ENCODE results near the gene MAD1L1.
"Not testable (repeated sequence)": the region's sequence is repeated elsewhere in the genome, so short reads cannot be mapped to it uniquely, and the experiment has no call there.

The MAD1L1 gene

DNA sequence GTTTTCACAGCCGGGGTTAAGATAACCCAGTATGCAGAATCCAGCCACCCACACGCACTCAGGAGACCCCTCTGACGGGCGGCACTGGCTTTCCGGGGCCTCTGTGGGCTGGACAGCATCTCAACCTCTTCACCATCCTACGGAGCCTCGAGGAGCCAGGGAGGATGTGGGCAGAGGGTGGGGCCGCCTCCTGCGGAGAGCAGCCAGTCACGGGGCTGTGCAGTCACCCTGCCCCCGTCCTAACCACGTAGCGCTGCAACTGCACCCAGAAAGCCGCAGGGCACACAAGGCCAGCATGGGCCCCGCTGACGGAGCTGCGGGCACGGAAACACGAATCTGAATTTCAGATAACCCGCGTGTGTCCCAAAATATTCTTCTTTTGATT is 292.4 kb downstream of the MAD1L1 start:
- DNase-seq (ENCODE audit: low spot score): no peak

GRCh38 chr7:1939434-1940401 is 293.0 kb downstream of the MAD1L1 start:
- DNase-seq (ENCODE audit: low spot score): no peak

- no peak for DNase-seq (ENCODE audit: low spot score)
Measured at GRCh38 chr7:1938788-1939433, 293.8 kb downstream of the MAD1L1 start.

- no peak for DNase-seq (ENCODE audit: low spot score)
Measured at GRCh38 chr7:1937252-1937605, 295.5 kb downstream of the MAD1L1 start.

DNA sequence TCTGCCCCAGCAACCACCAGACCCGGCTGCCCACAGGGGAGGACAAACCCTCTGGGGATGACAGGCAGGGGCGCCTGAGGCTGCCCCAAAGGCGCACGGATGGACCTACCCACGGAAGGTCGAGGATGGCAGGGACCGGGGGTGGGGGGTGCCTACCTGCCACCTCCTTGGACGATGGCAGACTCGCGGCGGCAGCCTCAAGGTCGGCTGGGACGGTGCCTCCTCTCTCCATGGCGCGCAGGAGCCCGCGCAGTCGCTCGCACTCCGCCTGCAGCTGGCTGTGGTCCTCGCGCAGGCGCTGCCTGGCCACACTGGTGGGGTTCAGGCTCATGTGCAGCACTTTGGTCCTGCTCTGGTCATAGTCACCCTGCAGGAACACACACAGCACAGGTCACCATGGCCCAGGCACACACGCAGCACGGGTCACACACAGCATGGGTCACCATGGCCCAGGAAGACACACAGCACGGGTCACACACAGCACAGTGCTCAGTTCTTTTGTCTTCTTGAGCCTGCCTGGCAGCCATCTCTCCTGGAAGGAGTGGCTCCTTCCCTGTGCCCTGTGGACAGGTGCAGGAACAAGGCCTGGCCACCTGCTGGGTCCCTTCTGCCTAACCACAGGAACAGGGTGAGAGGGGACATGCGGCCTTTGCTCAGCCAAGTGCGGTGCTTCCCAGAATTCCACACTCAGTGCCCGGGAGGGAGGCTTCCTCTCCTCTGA is 296.1 kb downstream of the MAD1L1 start:
- DNase-seq (ENCODE audit: low spot score): no peak

DNA sequence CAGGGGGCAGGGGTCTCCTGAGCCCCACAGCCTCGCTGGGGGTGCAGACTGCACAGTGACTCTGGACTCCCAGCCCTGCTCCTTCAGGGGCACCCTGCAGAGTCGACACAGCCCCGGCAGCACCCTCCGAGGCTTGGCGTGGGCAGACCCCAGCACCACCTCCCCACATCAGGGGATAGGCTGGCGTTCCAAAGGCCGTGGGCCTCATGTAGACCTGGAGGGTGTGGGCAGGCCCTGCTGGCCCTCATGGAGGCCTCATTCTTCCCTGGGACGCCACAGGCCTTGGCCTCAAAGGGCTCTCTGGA is 296.8 kb downstream of the MAD1L1 start:
- no peak for DNase-seq (ENCODE audit: low spot score)

DNA sequence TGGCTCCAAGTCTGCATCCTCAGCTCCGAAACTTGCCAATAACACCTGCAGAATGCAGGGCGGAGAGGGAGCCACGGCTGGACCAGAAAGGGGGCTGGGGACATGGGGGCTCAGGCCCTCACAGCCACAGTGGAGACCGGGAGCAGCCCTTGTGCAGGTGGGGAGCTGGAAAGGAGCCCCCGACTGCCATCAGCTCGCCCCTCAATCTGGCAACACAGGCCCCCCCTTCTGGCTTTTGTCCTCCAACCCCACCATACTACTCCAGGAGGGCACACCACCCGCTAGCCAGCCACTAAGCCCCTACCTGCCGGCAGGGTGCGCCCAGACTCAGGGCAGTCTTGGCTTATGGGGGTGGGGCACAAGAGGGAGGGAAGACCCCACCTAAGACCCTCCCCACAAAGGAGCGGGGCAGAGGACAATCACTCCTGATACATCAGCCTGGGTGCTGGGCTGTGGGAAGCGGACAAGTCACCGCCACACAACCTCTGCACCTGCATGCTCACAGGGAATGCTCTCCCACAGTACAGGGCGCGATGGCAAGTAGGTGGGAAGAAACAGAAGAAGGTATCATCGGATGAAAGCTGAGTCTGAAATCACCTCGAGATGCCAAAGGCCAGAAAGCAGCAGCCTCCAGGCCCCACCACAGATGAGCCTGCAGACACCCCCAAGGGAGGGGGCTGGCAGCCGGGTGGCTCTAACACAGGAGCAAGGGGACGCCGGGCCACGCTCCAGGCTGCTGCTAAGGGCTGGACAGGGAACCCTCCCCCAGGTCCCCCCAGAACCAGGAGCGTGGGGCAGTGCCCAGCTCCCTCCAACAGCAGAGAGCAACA is 297.4 kb downstream of the MAD1L1 start:
- no peak for DNase-seq (ENCODE audit: low spot score)

- DNase-seq (ENCODE audit: low spot score): no peak
Measured at GRCh38 chr7:1934756-1935155, 298.0 kb downstream of the MAD1L1 start.

DNA sequence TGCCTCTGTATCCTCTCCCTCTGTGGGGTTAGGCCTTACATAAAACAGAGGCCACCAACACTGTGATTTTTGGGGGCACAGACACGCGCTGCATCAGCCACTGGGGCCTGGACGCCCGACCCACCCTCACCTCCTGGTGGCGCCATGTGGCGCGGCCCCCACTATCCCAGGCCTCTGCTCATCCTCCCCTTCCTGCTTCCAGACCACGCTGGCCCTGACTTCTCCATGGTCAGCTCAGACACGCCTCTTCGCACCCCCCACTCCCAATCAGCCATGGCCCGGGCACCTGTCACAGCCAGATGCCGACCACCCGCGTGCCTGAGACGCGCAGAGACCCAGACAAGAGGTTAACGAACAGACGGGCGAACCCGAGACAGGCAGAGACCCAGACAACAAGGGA is 298.7 kb downstream of the MAD1L1 start:
- DNase-seq (ENCODE audit: low spot score): no peak

GRCh38 chr7:1933066-1933750 is 299.5 kb downstream of the MAD1L1 start:
- peak; percentile 91 for DNase-seq (ENCODE audit: low spot score)

DNA sequence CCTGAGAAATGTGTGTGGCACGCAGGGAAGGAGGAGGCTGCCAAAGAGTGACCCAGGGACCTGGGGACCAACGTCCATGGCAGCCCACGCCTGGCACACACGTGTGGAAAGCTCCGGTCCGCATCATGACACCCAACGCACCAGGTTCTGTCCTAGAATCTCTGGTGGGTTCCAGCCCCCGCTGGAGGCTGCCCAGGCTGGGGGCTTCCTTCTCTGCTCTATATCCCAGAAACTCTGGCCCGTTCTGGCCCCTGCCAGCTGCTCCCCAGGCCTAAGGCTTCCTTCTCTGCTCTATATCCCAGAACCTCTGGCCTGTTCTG is 300.8 kb downstream of the MAD1L1 start:
- no peak for DNase-seq (ENCODE audit: low spot score)

DNA sequence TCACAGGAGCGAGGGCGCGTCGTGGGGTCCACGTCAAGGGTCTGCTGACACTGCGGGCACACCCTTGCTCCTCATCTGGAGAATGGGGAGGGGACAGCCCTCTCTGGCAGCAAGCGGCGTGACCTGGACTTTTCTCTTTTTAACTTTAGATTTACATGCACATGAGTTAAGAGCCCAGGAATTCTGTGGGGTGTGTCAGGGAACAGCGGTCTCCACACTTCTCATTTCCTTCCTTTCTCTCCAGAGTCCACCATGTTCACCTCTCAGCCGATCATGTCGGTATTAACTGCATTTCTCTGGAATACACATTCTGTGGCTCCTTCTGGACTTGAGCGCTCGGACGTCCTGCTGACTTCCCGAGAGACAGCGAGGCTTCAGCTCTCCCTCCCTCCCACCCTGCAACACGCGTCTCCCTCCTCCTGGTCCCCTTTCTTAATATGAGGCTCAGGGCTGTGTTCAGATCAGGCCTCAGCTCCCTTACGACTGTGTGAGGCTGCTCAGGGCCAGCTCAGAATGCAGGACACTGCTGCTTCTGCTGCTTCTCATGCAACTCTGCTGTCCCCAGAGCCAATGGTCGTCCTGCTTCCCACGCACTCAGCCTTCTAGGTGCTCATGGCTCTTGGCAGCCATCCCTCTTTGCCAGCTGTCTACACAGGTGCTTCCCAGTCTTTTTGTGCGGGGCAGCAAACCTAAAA is 301.3 kb downstream of the MAD1L1 start:
- DNase-seq (ENCODE audit: low spot score): no peak

DNA sequence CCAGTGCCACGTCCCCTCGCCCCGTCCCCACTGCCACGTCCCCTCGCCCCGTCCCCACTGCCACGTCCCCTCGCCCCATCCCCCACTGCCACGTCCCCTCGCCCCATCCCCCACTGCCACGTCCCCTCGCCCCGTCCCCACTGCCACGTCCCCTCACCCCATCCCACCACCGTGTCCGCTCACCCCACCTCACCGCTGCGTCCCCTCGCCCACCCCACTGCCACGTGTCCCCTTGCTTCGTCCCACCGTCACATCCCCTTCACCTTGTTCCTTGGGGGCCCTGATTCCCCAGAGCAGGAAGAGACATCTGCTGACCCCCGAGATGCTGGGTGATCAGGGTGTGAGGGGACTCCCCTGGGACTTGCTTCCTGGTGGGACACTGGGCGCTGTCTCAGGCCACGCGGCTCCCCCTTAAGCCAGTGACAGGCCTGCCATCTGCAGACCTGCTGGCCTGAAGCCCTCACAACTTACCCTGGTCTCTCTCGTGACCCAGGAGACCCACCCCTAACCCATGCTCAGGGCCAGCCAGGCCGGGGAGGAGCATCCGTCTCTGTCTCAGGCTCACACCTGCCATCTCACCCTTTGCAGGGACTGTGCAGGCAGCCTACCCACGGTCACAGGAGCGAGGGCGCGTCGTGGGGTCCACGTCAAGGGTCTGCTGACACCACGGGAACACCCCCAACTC is 302.2 kb downstream of the MAD1L1 start:
- DNase-seq (ENCODE audit: low spot score): no peak

GRCh38 chr7:1929349-1929925 is 303.3 kb downstream of the MAD1L1 start:
- DNase-seq (ENCODE audit: low spot score): not testable (repeated sequence)

DNA sequence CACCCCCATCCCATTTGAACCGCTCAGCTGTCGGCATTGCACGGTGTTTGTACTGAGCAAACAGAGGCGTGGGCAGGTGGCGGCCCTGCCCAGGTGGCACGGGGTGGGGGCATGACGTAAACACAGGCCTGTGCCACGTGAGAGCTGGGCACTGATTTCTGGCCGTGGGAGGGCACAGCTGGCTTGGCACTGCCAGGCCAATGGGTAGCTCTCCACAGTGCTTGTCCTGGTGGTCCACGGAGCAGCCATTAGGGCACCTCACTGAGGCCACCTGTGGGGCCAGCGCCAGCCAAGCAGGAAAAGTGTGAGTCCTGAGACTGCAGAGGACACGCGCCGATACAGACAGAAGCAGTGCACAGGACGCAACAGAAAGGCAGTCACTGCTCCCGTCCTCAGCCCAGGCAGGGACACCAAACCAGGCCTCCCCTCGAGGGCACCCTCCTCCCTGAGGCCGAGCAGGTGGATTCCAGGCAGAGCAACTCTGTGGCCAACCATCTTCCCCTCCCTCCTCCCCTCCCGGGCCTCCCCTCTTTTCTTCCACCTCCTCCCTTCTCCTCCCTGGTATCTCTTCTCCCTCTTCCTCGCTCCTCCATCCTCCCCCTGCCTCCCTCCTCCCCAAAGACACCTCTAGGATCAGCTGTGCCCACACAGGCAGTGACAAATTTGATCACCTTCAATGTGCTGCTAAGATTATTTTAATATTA is 303.9 kb downstream of the MAD1L1 start:
- DNase-seq (ENCODE audit: low spot score): no peak

DNA sequence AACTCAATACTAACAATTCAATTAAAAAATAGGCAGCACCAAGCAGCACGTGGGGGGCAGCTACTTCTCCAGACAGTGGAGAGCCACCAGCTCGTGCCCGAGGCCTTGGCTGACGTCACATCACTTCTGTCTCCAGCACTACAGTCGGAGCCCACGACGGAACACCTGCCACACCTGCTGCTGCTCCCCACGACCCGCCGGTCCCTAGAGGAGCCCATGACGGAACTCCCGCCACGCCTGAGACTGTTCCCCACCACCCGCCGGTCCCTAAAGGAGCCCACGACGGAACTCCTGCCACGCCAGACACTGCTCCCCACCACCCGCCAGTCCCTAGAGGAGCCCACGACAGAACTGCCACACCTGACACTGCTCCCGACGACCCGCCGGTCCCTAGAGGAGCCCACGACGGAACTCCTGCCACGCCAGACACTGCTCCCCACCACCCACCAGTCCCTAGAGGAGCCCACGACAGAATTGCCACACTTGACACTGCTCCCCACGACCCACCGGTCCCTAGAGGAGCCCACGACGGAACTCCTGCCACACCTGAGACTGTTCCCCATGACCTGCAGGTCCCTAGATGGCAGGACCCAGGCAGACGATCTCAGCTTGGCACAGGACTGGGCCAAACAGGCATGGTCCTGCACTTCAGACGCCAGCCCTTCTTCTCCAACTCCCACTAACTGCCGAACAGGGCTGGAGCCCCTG is 304.7 kb downstream of the MAD1L1 start:
- DNase-seq (ENCODE audit: low spot score): no peak

GRCh38 chr7:1926908-1927306 is 305.8 kb downstream of the MAD1L1 start:
- no peak for DNase-seq (ENCODE audit: low spot score)

DNA sequence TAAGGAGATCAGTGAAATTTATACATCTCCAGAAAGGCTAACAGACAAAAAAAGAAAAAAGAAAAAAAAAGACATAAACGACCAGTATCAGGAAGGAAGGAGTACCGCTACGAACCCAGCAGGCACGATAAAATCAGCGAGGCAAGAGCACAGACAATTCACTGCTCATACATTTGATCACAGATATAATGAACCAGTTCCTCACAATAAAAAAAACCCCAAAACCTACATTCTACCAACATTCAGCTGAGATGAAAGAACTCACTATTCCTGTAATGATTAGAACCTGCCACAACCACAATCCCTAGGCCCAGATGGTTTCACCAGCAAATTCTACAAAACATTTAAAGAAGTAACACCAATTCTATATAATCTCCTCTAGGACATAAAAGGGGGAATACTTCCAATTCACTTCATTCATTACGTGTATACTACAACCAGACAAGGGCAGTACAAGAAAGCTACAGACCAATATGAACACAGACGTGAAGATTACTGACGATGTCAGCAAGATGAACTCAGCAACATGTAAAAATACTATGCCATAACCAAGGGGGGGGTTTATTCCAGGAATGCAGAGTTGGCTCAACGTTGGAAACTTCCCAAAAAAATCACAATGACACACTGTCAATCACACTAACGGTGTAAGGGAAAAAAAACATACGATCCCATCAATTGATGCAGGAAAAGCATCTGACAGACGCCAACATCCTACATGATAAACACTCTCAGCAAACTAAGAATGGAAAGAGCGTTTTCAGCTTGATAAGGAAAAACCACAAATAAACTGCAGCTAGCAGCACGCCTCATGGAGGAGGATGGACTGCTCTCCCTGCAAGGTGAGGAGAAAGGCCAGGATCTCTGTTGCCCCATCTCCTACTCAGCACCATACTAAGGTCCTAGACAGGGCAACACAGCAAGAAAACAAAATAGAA is 306.5 kb downstream of the MAD1L1 start:
- DNase-seq (ENCODE audit: low spot score): no peak

All from D341Med (cell line).